Stimulated activated CD4-positive, alpha-beta T cell treated with anti-CD3 and anti-CD28 coated beads, Interleukin-12 subunit alpha, Interleukin-12 subunit beta, amount 100 ng/mL, for 48 hours (primary cell): ENCODE results near the gene TRPM5.

Experiments used
- DNase-seq, 3 donors: peaks; one replicate each; pipeline ENCODE4 v3.0.0-alpha.2; 2020; ENCODE audit warnings: low read depth in 2 of 3, low spot score in 1 of 3

TRPM5 gene

GRCh38 chr11:2453436-2453835 lies 9.1 kb upstream of the TRPM5 start:
- no peak for DNase-seq

GRCh38 chr11:2452321-2453012 lies 8.2 kb upstream of the TRPM5 start:
- no peak for DNase-seq

- no peak for DNase-seq
Observed at GRCh38 chr11:2451916-2452315, 7.6 kb upstream of the TRPM5 start.

- no peak for DNase-seq
Observed at GRCh38 chr11:2451336-2451735, 7.0 kb upstream of the TRPM5 start.

GRCh38 chr11:2450321-2451041 lies 6.2 kb upstream of the TRPM5 start:
- no peak for DNase-seq

- DNase-seq = no peak
Observed at GRCh38 chr11:2449548-2450320, 5.4 kb upstream of the TRPM5 start.

- DNase-seq = no peak
Observed at GRCh38 chr11:2448661-2449547, 4.6 kb upstream of the TRPM5 start.

GRCh38 chr11:2447951-2448650 lies 3.8 kb upstream of the TRPM5 start:
- no peak for DNase-seq

- DNase-seq = no peak
Observed at GRCh38 chr11:2447253-2447950, 3.1 kb upstream of the TRPM5 start.

GRCh38 chr11:2446590-2447252 lies 2.4 kb upstream of the TRPM5 start:
- no peak for DNase-seq

- no peak for DNase-seq
Observed at GRCh38 chr11:2445746-2446551, 1.6 kb upstream of the TRPM5 start.

- DNase-seq = no peak
Observed at GRCh38 chr11:2444821-2445745, 769 bp upstream of the TRPM5 start, which contains the start of gene KCNQ1. Gene KCNQ1, plus strand, starts transcription at chr11:2445008. Its CDS starts 91 bp downstream, at chr11:2445099.

- DNase-seq = no peak
Observed at GRCh38 chr11:2443406-2443805, 908 bp downstream of the TRPM5 start.

- DNase-seq = no peak
Observed at GRCh38 chr11:2442589-2442988, 1.7 kb downstream of the TRPM5 start.

- DNase-seq = no peak
Observed at GRCh38 chr11:2441171-2441570, 3.1 kb downstream of the TRPM5 start.

GRCh38 chr11:2440646-2441045 lies 3.7 kb downstream of the TRPM5 start:
- no peak for DNase-seq

- no peak for DNase-seq
Observed at GRCh38 chr11:2439820-2440219, 4.5 kb downstream of the TRPM5 start.
